ENCODE data around the gene APLNR. TPM values are rescaled to one million over a fixed set of nuclear protein-coding genes. Genes with fewer than 3 reads are reported as not detected.

The APLNR gene
- total and polyA plus RNA-seq, 4 experiments from 2014 or later = not detected

- CTCF ChIA-PET (ENCODE audit: partially characterized antibody) = no interaction called here
- Mint-ChIP-seq H3K27ac (no peak overlapping the region), H3K36me3 (no peaks in the 10 kb centered on the region), H3K4me1 (peaks cover 0 to 1% (median 0%) of the 10 kb centered on the region in 4 donors), H3K9me3 (peaks cover 0 to 4% (median 0%) of the 10 kb centered on the region in 8 donors), H3K27me3 (peaks cover 9 to 10% of the 10 kb centered on the region in 2 donors), H3K4me3 (no peak overlapping the region)
- intact Hi-C loops (cut with micrococcal nuclease) = no loop called here
- no peaks in the 10 kb centered on the region for H3K36me3 ChIP-seq (ENCODE audit: insufficient read depth, low read length)
- no peak overlapping the region for H3K27ac ChIP-seq (ENCODE audit: low read depth, low read length)
- no peak for DNase-seq
- no peaks in the 10 kb centered on the region for H3K9me3 ChIP-seq (ENCODE audit: control insufficient read depth in 1 of 2, low read length in 2 of 2)
- no peak overlapping the region for H3K4me3 ChIP-seq (ENCODE audit: low read length in 2 of 2)
- POLR2A ChIA-PET (ENCODE audit: partially characterized antibody) = no interaction called here
- H3K4me1 ChIP-seq (ENCODE audit: insufficient read depth, low read length) = no peaks in the 10 kb centered on the region
- no peaks in the 10 kb centered on the region for H3K27me3 ChIP-seq (ENCODE audit: insufficient read depth, low read length)
Observed at GRCh38 chr11:57197762-57198161, 39.3 kb downstream of the APLNR start.

DNA sequence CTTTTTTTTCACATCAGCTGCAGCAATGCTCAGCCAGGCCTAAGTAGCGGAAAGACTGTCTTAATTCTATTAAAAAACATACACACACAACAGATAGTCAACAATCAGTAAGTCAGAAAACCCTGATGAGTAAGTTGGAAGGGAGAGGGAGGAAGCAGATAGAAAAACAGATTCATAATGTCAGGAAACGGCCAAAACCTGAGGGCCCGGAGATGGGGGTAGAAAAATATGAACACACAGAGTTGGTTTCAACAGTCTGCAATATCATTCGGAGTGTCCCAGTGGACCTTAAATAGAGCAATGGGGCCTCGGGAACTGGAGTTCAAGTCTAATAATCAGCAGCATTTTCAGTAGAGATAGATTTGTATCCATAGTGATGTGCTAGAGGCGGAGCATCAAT lies 40.5 kb downstream of the APLNR start:
- Mint-ChIP-seq H3K27ac (no peak overlapping the region), H3K4me3 (no peak overlapping the region), H3K27me3 (peaks cover 9 to 10% of the 10 kb centered on the region in 2 donors), H3K4me1 (peaks cover 0 to 1% (median 0%) of the 10 kb centered on the region in 4 donors), H3K36me3 (no peaks in the 10 kb centered on the region), H3K9me3 (peaks cover 0 to 4% (median 0%) of the 10 kb centered on the region in 8 donors)
- Histone ChIP-seq H3K4me3 (ENCODE audit: low read length in 2 of 2) (no peak overlapping the region), H3K27me3 (ENCODE audit: insufficient read depth, low read length) (no peaks in the 10 kb centered on the region), H3K4me1 (ENCODE audit: insufficient read depth, low read length) (no peaks in the 10 kb centered on the region), H3K36me3 (ENCODE audit: insufficient read depth, low read length) (no peaks in the 10 kb centered on the region), H3K9me3 (ENCODE audit: control insufficient read depth in 1 of 2, low read length in 2 of 2) (no peaks in the 10 kb centered on the region), H3K27ac (ENCODE audit: low read depth, low read length) (no peak overlapping the region)
- CTCF ChIA-PET (ENCODE audit: partially characterized antibody) = no interaction called here
- DNase-seq = no peak
- POLR2A ChIA-PET (ENCODE audit: partially characterized antibody) = no interaction called here
- intact Hi-C loops (cut with micrococcal nuclease) = no loop called here

GRCh38 chr11:57192316-57192715 lies 44.7 kb downstream of the APLNR start:
- no peak overlapping the region for H3K4me3 ChIP-seq (ENCODE audit: low read length in 2 of 2)
- no peaks in the 10 kb centered on the region for H3K36me3 Mint-ChIP-seq
- ChIA-PET POLR2A (ENCODE audit: partially characterized antibody) (no interaction called here), CTCF (ENCODE audit: partially characterized antibody) (no interaction called here)
- no peak for DNase-seq
- H3K4me1 ChIP-seq (ENCODE audit: insufficient read depth, low read length) = no peaks in the 10 kb centered on the region
- no peaks in the 10 kb centered on the region for H3K27me3 ChIP-seq (ENCODE audit: insufficient read depth, low read length)
- peaks cover 7 to 14% of the 10 kb centered on the region in 2 donors for H3K27me3 Mint-ChIP-seq
- H3K9me3 ChIP-seq (ENCODE audit: control insufficient read depth in 1 of 2, low read length in 2 of 2) = no peaks in the 10 kb centered on the region
- no peaks in the 10 kb centered on the region for H3K4me1 Mint-ChIP-seq
- peaks cover 0 to 4% (median under 1%) of the 10 kb centered on the region in 8 donors for H3K9me3 Mint-ChIP-seq
- intact Hi-C loops (cut with micrococcal nuclease) = no loop called here
- H3K27ac Mint-ChIP-seq = no peak overlapping the region
- H3K36me3 ChIP-seq (ENCODE audit: insufficient read depth, low read length) = no peaks in the 10 kb centered on the region
- H3K4me3 Mint-ChIP-seq = no peak overlapping the region
- no peak overlapping the region for H3K27ac ChIP-seq (ENCODE audit: low read depth, low read length)

GRCh38 chr11:57191311-57192219 lies 45.5 kb downstream of the APLNR start:
- intact Hi-C loops (cut with micrococcal nuclease) = no loop called here
- no peak overlapping the region for H3K4me3 Mint-ChIP-seq
- no peak overlapping the region for H3K27ac Mint-ChIP-seq
- DNase-seq = no peak
- Histone ChIP-seq H3K36me3 (ENCODE audit: insufficient read depth, low read length) (no peaks in the 10 kb centered on the region), H3K27ac (ENCODE audit: low read depth, low read length) (no peak overlapping the region), H3K9me3 (ENCODE audit: control insufficient read depth in 1 of 2, low read length in 2 of 2) (no peaks in the 10 kb centered on the region), H3K4me3 (ENCODE audit: low read length in 2 of 2) (no peak overlapping the region), H3K27me3 (ENCODE audit: insufficient read depth, low read length) (no peaks in the 10 kb centered on the region), H3K4me1 (ENCODE audit: insufficient read depth, low read length) (no peaks in the 10 kb centered on the region)
- peaks cover 5 to 14% of the 10 kb centered on the region in 2 donors for H3K27me3 Mint-ChIP-seq
- no peaks in the 10 kb centered on the region for H3K4me1 Mint-ChIP-seq
- peaks cover 0 to 4% (median under 1%) of the 10 kb centered on the region in 8 donors for H3K9me3 Mint-ChIP-seq
- CTCF ChIA-PET (ENCODE audit: partially characterized antibody) = no interaction called here
- POLR2A ChIA-PET (ENCODE audit: partially characterized antibody) = no interaction called here
- H3K36me3 Mint-ChIP-seq = no peaks in the 10 kb centered on the region

- CTCF ChIA-PET (ENCODE audit: partially characterized antibody) = no interaction called here
- POLR2A ChIA-PET (ENCODE audit: partially characterized antibody) = no interaction called here
- Mint-ChIP-seq H3K9me3 (peaks cover 0 to 4% (median under 1%) of the 10 kb centered on the region in 8 donors), H3K36me3 (no peaks in the 10 kb centered on the region), H3K4me3 (no peak overlapping the region), H3K27ac (no peak overlapping the region), H3K4me1 (no peaks in the 10 kb centered on the region), H3K27me3 (peaks cover 5 to 12% of the 10 kb centered on the region in 2 donors)
- H3K9me3 ChIP-seq (ENCODE audit: control insufficient read depth in 1 of 2, low read length in 2 of 2) = no peaks in the 10 kb centered on the region
- H3K27me3 ChIP-seq (ENCODE audit: insufficient read depth, low read length) = no peaks in the 10 kb centered on the region
- no peak for DNase-seq
- no peaks in the 10 kb centered on the region for H3K36me3 ChIP-seq (ENCODE audit: insufficient read depth, low read length)
- intact Hi-C loops (cut with micrococcal nuclease) = no loop called here
- H3K4me3 ChIP-seq (ENCODE audit: low read length in 2 of 2) = no peak overlapping the region
- no peak overlapping the region for H3K27ac ChIP-seq (ENCODE audit: low read depth, low read length)
- no peaks in the 10 kb centered on the region for H3K4me1 ChIP-seq (ENCODE audit: insufficient read depth, low read length)
Observed at GRCh38 chr11:57190548-57190947, 46.5 kb downstream of the APLNR start.

Other genes starting within 250 kb of the APLNR start
- gene OR5AK2, start 248.3 kb downstream of the APLNR start, total RNA-seq = not detected
- gene OR5AK2, start 248.3 kb downstream of the APLNR start, polyA plus RNA-seq = not detected
- gene LRRC55, start 55.3 kb downstream of the APLNR start, total RNA-seq = not detected
- gene LRRC55, start 55.3 kb downstream of the APLNR start, polyA plus RNA-seq = not detected
- 10 to 100 TPM; 17.2 to 23.7 TPM for gene TNKS1BP1, start 87.7 kb upstream of the APLNR start, total RNA-seq
- 1 to 10 TPM in 1 of 2 donors, under 1 TPM in 1; 0.52 to 4.7 TPM for gene TNKS1BP1, start 87.7 kb upstream of the APLNR start, polyA plus RNA-seq
- gene SSRP1, start 98.6 kb upstream of the APLNR start, total RNA-seq = 10 to 100 TPM; 69.0 to 74.3 TPM
- gene SSRP1, start 98.6 kb upstream of the APLNR start, polyA plus RNA-seq = 10 to 100 TPM; 19.6 to 42.2 TPM
- gene P2RX3, start 101.1 kb upstream of the APLNR start, total RNA-seq = not detected
- not detected for gene P2RX3, start 101.1 kb upstream of the APLNR start, polyA plus RNA-seq
- not detected for gene PRG3, start 143.9 kb upstream of the APLNR start, total RNA-seq
- gene PRG3, start 143.9 kb upstream of the APLNR start, polyA plus RNA-seq = not detected
- gene PRG2, start 153.4 kb upstream of the APLNR start, total RNA-seq = under 1 TPM in 1 of 2 experiments, not detected in 1; 0.25 TPM
- gene PRG2, start 153.4 kb upstream of the APLNR start, polyA plus RNA-seq = not detected
- 10 to 100 TPM; 15.1 to 15.6 TPM for gene SLC43A3, start 189.9 kb upstream of the APLNR start, total RNA-seq
- 10 to 100 TPM; 17.7 to 18.5 TPM for gene SLC43A3, start 189.9 kb upstream of the APLNR start, polyA plus RNA-seq
- gene RTN4RL2, start 223.3 kb upstream of the APLNR start, total RNA-seq = under 1 TPM in 1 of 2 experiments, not detected in 1; 0.17 TPM
- under 1 TPM in 1 of 2 donors, not detected in 1; 0.40 TPM for gene RTN4RL2, start 223.3 kb upstream of the APLNR start, polyA plus RNA-seq

Measured in CD4-positive, alpha-beta memory T cell (primary cell).